DND-41 (cell line): ENCODE results near the gene CHMP4B.

Experiments
- CTCF ChIP-seq: IDR thresholded peaks from 2 replicates; pipeline ENCODE4 v1.5.1; 2012; ENCODE audit warnings: borderline replicate concordance, low read length, moderate library complexity, mild to moderate bottlenecking; ENCODE audit not compliant: poor library complexity, severe bottlenecking; ENCODE audit errors: extremely low read depth
- EZH2 ChIP-seq: IDR thresholded peaks from 3 replicates; pipeline ENCODE4 v1.6.1; 2012; ENCODE audit warnings: borderline replicate concordance, low read depth, mild to moderate bottlenecking, moderate library complexity, low read length, inconsistent platforms; ENCODE audit not compliant: severe bottlenecking

GRCh38 chr20:33866398-33867100 is 55.4 kb downstream of the CHMP4B start:
- TF ChIP-seq CTCF = no peak
- TF ChIP-seq EZH2 = no peak
